GM23338 (cell line): ENCODE data around the gene RPS6KA5. TPM values are rescaled to one million over a fixed set of nuclear protein-coding genes. Genes with fewer than 3 reads are reported as not detected.

ENCODE experiments used
- ATAC-seq: fragments of 200-7000 bp; cut with Tn5 transposase; 3 replicates; pipeline ENCODE4 v1.9.1; 2020
- DNase-seq: peaks from one replicate; pipeline ENCODE4 v3.0.0-alpha.2; 2015; ENCODE audit warnings: low spot score
- H2AFZ ChIP-seq: fragments of 200-600 bp; sonication (generic); 2 replicates; pipeline ENCODE4 v1.8.0; 2016; ENCODE audit warnings: antibody characterized with exemption, mild to moderate bottlenecking, moderate library complexity
- H3F3A ChIP-seq: fragments of 200-600 bp; sonication (generic); replicated peaks from 2 replicates; pipeline ENCODE4 v1.8.0; 2017; ENCODE audit warnings: antibody characterized with exemption, mixed run types, low read depth
- H3K27ac ChIP-seq: fragments of 200-600 bp; sonication (generic); 2 replicates; pipeline ENCODE4 v1.6.1; 2016; ENCODE audit warnings: low read depth
- H3K27me3 ChIP-seq: fragments of 200-600 bp; sonication (generic); 2 replicates; pipeline ENCODE4 v1.8.0; 2016; ENCODE audit warnings: mild to moderate bottlenecking, mixed run types, moderate library complexity; ENCODE audit not compliant: insufficient read depth
- H3K36me3 ChIP-seq: fragments of 200-600 bp; sonication (generic); 2 replicates; pipeline ENCODE4 v1.8.0; 2016; ENCODE audit warnings: mild to moderate bottlenecking; ENCODE audit not compliant: insufficient read depth
- H3K4me1 ChIP-seq: fragments of 200-600 bp; sonication (generic); 2 replicates; pipeline ENCODE4 v1.8.0; 2016; ENCODE audit warnings: mild to moderate bottlenecking, moderate library complexity; ENCODE audit not compliant: insufficient read depth
- H3K4me2 ChIP-seq: fragments of 200-600 bp; sonication (generic); 2 replicates; pipeline ENCODE4 v1.7.1; 2017; ENCODE audit warnings: mixed run types
- H3K4me3 ChIP-seq: fragments of 200-600 bp; sonication (generic); 2 replicates; pipeline ENCODE4 v1.6.1; 2016; ENCODE audit warnings: mixed run types
- H3K79me2 ChIP-seq: fragments of 200-600 bp; sonication (generic); replicated peaks from 2 replicates; pipeline ENCODE4 v1.8.0; 2017; ENCODE audit warnings: mild to moderate bottlenecking; ENCODE audit not compliant: insufficient read depth
- H3K9me2 ChIP-seq: fragments of 200-600 bp; sonication (generic); 2 replicates; pipeline ENCODE4 v1.8.0; 2017; ENCODE audit not compliant: insufficient read depth
- H4K20me1 ChIP-seq: fragments of 200-600 bp; sonication (generic); replicated peaks from 2 replicates; pipeline ENCODE4 v1.8.0; 2017; ENCODE audit warnings: mild to moderate bottlenecking; ENCODE audit not compliant: insufficient read depth
- H3K27ac Mint-ChIP-seq: 2 replicates; pipeline ENCODE4 v1.8.0; 2020; ENCODE audit warnings: inconsistent platforms, mild to moderate bottlenecking, moderate library complexity, mixed read lengths
- H3K27me3 Mint-ChIP-seq: 3 replicates; pipeline ENCODE4 v1.8.0; 2022; ENCODE audit warnings: low read depth, mild to moderate bottlenecking, moderate library complexity, mixed read lengths, inconsistent platforms; ENCODE audit not compliant: insufficient read depth, poor library complexity
- H3K36me3 Mint-ChIP-seq: 3 replicates; pipeline ENCODE4 v1.8.0; 2021; ENCODE audit warnings: low read depth, mild to moderate bottlenecking, inconsistent platforms, moderate library complexity, mixed read lengths
- H3K4me1 Mint-ChIP-seq: 3 replicates; pipeline ENCODE4 v1.8.0; 2020; ENCODE audit warnings: mild to moderate bottlenecking, inconsistent platforms, mixed read lengths
- H3K4me3 Mint-ChIP-seq: 3 replicates; pipeline ENCODE4 v1.8.0; 2021; ENCODE audit warnings: moderate library complexity, mild to moderate bottlenecking, inconsistent platforms, mixed read lengths
- H3K9me3 Mint-ChIP-seq: 3 replicates; pipeline ENCODE4 v1.8.0; 2020; ENCODE audit warnings: moderate library complexity, mild to moderate bottlenecking, inconsistent platforms, mixed read lengths
- CREB1 ChIP-seq: fragments of 250-450 bp; sonication (Bioruptor Pico); IDR thresholded peaks from 2 replicates; pipeline ENCODE4 v1.5.0; 2020; ENCODE audit warnings: low read depth, mild to moderate bottlenecking, moderate library complexity
- EZH2 ChIP-seq: fragments of 200-600 bp; sonication (generic); IDR thresholded peaks from one replicate; pipeline ENCODE4 v1.8.0; 2017; ENCODE audit warnings: antibody characterized with exemption, mild to moderate bottlenecking, low read depth; ENCODE audit not compliant: unreplicated experiment
- EZH2phosphoT487 ChIP-seq: fragments of 200-600 bp; sonication (generic); IDR thresholded peaks from one replicate; pipeline ENCODE4 v1.8.1; 2018; ENCODE audit warnings: antibody characterized with exemption; ENCODE audit not compliant: unreplicated experiment
- JUNB ChIP-seq: IDR thresholded peaks from one replicate; pipeline ENCODE4 v1.6.1; 2016; ENCODE audit warnings: antibody characterized with exemption; ENCODE audit not compliant: unreplicated experiment
- NANOG ChIP-seq: IDR thresholded peaks from 2 replicates; pipeline ENCODE4 v1.6.1; 2016; ENCODE audit warnings: antibody characterized with exemption, borderline replicate concordance
- POLR2AphosphoS5 ChIP-seq: IDR thresholded peaks from 2 replicates; pipeline ENCODE4 v1.6.1; 2016; ENCODE audit warnings: antibody characterized with exemption, low read depth
- STAT1 ChIP-seq: IDR thresholded peaks from one replicate; pipeline ENCODE4 v1.6.1; 2016; ENCODE audit warnings: antibody characterized with exemption; ENCODE audit not compliant: unreplicated experiment
- ZNF114 ChIP-seq: fragments of 250-450 bp; sonication (Bioruptor Pico); IDR thresholded peaks from 2 replicates; pipeline ENCODE4 v1.5.0; 2020; ENCODE audit warnings: mild to moderate bottlenecking, moderate library complexity
- ZNF331 ChIP-seq: fragments of 250-450 bp; sonication (Bioruptor Pico); IDR thresholded peaks from 2 replicates; pipeline ENCODE4 v1.5.0; 2020; ENCODE audit warnings: low read depth, mild to moderate bottlenecking, moderate library complexity
- polyA plus RNA-seq: library from polyadenylated mRNA; unstranded; fragments of >200 nt; fragmentation: Nextera tagmentation; extraction: Ambion mirVana; gene quantifications from 2 replicates; pipeline ENCODE4 v1.2.1, GENCODE V29; 2016
- total RNA-seq: library from RNA; depleted of rRNA; stranded (reverse); fragments of >200 nt; shearing (Covaris generic); gene quantifications from 2 replicates; pipeline ENCODE4 v1.2.3, GENCODE V29; 2014
- TF ChIP-seq, protein P1 (sequence below): fragments of 250-450 bp; sonication (Bioruptor Pico); IDR thresholded peaks from 2 replicates; pipeline ENCODE4 v1.5.0; 2020; ENCODE audit warnings: mild to moderate bottlenecking, moderate library complexity
- TF ChIP-seq, protein P2 (sequence below): IDR thresholded peaks from 2 replicates; pipeline ENCODE4 v1.6.1; 2016; ENCODE audit warnings: antibody characterized with exemption
- TF ChIP-seq, protein P3 (sequence below): IDR thresholded peaks from one replicate; pipeline ENCODE4 v1.6.1; 2018; ENCODE audit warnings: antibody characterized with exemption; ENCODE audit not compliant: unreplicated experiment

RPS6KA5 gene
- total and polyA plus RNA-seq, 2 experiments from 2014 or later = 2.1 to 2.4 TPM

DNA sequence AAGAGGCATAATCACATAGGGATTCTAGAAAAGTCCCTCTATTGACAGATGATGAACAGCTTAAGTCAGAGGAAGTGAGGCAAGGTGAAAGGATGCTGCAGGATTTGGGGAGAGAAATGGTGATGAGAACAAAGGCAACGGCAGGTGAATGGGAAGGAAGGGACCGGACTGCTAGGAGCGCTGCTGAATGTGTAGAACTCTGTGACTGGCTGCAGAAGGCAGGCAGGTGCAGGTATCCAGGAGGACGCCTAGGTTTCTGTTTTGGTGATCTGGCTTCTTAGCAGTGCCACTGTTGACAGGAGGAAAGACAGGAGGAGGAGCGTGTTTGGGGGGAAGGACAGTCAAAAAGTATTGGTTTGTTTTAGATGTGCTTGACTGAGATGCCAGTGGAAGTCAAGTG, 185.8 kb downstream of the RPS6KA5 start (continued):
- TF ChIP-seq, protein P1, sequence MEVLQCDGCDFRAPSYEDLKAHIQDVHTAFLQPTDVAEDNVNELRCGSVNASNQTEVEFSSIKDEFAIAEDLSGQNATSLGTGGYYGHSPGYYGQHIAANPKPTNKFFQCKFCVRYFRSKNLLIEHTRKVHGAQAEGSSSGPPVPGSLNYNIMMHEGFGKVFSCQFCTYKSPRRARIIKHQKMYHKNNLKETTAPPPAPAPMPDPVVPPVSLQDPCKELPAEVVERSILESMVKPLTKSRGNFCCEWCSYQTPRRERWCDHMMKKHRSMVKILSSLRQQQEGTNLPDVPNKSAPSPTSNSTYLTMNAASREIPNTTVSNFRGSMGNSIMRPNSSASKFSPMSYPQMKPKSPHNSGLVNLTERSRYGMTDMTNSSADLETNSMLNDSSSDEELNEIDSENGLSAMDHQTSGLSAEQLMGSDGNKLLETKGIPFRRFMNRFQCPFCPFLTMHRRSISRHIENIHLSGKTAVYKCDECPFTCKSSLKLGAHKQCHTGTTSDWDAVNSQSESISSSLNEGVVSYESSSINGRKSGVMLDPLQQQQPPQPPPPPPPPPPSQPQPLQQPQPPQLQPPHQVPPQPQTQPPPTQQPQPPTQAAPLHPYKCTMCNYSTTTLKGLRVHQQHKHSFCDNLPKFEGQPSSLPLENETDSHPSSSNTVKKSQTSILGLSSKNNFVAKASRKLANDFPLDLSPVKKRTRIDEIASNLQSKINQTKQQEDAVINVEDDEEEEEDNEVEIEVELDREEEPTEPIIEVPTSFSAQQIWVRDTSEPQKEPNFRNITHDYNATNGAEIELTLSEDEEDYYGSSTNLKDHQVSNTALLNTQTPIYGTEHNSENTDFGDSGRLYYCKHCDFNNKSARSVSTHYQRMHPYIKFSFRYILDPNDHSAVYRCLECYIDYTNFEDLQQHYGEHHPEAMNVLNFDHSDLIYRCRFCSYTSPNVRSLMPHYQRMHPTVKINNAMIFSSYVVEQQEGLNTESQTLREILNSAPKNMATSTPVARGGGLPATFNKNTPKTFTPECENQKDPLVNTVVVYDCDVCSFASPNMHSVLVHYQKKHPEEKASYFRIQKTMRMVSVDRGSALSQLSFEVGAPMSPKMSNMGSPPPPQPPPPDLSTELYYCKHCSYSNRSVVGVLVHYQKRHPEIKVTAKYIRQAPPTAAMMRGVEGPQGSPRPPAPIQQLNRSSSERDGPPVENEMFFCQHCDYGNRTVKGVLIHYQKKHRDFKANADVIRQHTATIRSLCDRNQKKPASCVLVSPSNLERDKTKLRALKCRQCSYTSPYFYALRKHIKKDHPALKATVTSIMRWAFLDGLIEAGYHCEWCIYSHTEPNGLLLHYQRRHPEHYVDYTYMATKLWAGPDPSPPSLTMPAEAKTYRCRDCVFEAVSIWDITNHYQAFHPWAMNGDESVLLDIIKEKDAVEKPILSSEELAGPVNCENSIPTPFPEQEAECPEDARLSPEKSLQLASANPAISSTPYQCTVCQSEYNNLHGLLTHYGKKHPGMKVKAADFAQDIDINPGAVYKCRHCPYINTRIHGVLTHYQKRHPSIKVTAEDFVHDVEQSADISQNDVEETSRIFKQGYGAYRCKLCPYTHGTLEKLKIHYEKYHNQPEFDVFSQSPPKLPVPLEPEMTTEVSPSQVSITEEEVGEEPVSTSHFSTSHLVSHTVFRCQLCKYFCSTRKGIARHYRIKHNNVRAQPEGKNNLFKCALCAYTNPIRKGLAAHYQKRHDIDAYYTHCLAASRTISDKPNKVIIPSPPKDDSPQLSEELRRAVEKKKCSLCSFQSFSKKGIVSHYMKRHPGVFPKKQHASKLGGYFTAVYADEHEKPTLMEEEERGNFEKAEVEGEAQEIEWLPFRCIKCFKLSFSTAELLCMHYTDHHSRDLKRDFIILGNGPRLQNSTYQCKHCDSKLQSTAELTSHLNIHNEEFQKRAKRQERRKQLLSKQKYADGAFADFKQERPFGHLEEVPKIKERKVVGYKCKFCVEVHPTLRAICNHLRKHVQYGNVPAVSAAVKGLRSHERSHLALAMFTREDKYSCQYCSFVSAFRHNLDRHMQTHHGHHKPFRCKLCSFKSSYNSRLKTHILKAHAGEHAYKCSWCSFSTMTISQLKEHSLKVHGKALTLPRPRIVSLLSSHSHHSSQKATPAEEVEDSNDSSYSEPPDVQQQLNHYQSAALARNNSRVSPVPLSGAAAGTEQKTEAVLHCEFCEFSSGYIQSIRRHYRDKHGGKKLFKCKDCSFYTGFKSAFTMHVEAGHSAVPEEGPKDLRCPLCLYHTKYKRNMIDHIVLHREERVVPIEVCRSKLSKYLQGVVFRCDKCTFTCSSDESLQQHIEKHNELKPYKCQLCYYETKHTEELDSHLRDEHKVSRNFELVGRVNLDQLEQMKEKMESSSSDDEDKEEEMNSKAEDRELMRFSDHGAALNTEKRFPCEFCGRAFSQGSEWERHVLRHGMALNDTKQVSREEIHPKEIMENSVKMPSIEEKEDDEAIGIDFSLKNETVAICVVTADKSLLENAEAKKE (CRISPR knock-in tag) = no peak
- TF ChIP-seq STAT1 = no peak
- TF ChIP-seq ZNF114 (CRISPR knock-in tag) = no peak
- no peak for TF ChIP-seq JUNB

DNA sequence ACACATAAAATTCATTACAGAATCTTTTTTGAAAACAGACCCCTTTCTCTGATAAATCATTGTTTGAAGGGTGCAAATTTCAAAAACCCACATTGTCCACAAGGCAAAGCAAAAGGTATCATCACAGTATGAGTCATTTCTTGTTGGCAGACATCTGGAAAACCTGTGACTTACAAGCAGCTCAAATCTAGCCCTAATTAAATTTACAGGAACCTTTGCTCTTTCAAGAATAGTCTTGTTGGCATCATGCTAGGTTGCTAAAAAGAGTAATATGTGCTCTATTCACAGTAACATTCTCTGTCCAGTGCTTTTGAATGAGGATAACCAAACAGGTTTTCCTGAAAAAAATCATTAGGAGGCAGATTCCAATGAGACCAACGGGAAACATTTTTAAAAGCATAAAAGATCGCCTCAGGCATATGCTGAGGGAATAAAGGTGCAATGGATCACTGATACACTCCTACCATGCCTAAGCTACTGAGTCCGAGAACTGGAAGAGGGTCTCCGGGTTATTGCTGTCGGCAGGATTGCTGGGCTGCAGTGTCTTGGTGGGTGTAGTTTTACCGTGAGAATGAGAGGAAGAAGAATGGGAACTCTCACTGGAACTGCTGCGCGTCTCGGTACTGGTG, 188.7 kb downstream of the RPS6KA5 start:
- H3K36me3 ChIP-seq = no peaks in the 10 kb centered on the region
- Mint-ChIP-seq H3K27ac (no peak overlapping the region; the same call in 1 of the 2 replicates), H3K27me3 (peaks cover 3% of the 10 kb centered on the region), H3K36me3 (no peaks in the 10 kb centered on the region; the same call in 2 of the 3 replicates), H3K4me3 (no peak overlapping the region), H3K9me3 (no peaks in the 10 kb centered on the region), H3K4me1 (peaks cover 18% of the 10 kb centered on the region)
- H3K4me2 ChIP-seq = no peak overlapping the region
- H3K4me1 ChIP-seq = 0 out of 2 replicates have a peak, but pooled peaks cover 8% of the 10 kb centered on the region
- no peak for ATAC-seq
- no peak overlapping the region for H3K4me3 ChIP-seq
- no peaks in the 10 kb centered on the region for H3F3A ChIP-seq
- H4K20me1 ChIP-seq = no peaks in the 10 kb centered on the region
- H3K27me3 ChIP-seq = no peaks in the 10 kb centered on the region
- no peaks in the 10 kb centered on the region for H3K79me2 ChIP-seq
- no peak overlapping the region for H3K27ac ChIP-seq
- no peaks in the 10 kb centered on the region for H3K9me2 ChIP-seq
- no peak for DNase-seq
- H2AFZ ChIP-seq = no peak overlapping the region
- TF ChIP-seq, protein P2, sequence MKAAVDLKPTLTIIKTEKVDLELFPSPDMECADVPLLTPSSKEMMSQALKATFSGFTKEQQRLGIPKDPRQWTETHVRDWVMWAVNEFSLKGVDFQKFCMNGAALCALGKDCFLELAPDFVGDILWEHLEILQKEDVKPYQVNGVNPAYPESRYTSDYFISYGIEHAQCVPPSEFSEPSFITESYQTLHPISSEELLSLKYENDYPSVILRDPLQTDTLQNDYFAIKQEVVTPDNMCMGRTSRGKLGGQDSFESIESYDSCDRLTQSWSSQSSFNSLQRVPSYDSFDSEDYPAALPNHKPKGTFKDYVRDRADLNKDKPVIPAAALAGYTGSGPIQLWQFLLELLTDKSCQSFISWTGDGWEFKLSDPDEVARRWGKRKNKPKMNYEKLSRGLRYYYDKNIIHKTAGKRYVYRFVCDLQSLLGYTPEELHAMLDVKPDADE = no peak
- TF ChIP-seq, protein P3, sequence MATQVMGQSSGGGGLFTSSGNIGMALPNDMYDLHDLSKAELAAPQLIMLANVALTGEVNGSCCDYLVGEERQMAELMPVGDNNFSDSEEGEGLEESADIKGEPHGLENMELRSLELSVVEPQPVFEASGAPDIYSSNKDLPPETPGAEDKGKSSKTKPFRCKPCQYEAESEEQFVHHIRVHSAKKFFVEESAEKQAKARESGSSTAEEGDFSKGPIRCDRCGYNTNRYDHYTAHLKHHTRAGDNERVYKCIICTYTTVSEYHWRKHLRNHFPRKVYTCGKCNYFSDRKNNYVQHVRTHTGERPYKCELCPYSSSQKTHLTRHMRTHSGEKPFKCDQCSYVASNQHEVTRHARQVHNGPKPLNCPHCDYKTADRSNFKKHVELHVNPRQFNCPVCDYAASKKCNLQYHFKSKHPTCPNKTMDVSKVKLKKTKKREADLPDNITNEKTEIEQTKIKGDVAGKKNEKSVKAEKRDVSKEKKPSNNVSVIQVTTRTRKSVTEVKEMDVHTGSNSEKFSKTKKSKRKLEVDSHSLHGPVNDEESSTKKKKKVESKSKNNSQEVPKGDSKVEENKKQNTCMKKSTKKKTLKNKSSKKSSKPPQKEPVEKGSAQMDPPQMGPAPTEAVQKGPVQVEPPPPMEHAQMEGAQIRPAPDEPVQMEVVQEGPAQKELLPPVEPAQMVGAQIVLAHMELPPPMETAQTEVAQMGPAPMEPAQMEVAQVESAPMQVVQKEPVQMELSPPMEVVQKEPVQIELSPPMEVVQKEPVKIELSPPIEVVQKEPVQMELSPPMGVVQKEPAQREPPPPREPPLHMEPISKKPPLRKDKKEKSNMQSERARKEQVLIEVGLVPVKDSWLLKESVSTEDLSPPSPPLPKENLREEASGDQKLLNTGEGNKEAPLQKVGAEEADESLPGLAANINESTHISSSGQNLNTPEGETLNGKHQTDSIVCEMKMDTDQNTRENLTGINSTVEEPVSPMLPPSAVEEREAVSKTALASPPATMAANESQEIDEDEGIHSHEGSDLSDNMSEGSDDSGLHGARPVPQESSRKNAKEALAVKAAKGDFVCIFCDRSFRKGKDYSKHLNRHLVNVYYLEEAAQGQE = no peak
- no peak for TF ChIP-seq NANOG
- TF ChIP-seq EZH2phosphoT487 = no peak
- TF ChIP-seq JUNB = no peak
- TF ChIP-seq POLR2AphosphoS5 = no peak
- TF ChIP-seq EZH2 = no peak
- TF ChIP-seq CREB1 (CRISPR knock-in tag) = no peak
- no peak for TF ChIP-seq ZNF114 (CRISPR knock-in tag)
- no peak for TF ChIP-seq STAT1
- no peak for TF ChIP-seq ZNF331 (CRISPR knock-in tag)
